ENCODE data around the gene FAM110C.
A peak's percentile ranks its signal among the peaks of the same experiment; 100 is the strongest.

FAM110C gene, protein sequence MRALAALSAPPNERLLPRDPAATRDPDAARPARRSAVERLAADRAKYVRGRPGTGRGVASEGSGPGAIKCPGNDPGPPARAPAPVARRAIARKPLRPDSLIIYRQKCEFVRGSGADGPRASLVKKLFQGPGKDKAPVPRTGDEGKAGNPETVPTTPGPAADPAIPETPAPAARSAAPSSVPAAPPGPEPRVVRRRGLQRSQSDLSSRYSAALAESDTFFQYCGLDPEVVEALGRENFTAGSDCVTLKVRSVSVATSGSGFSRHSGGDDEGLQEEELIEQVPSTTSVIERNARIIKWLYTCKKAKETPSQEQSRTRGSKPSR

DNA sequence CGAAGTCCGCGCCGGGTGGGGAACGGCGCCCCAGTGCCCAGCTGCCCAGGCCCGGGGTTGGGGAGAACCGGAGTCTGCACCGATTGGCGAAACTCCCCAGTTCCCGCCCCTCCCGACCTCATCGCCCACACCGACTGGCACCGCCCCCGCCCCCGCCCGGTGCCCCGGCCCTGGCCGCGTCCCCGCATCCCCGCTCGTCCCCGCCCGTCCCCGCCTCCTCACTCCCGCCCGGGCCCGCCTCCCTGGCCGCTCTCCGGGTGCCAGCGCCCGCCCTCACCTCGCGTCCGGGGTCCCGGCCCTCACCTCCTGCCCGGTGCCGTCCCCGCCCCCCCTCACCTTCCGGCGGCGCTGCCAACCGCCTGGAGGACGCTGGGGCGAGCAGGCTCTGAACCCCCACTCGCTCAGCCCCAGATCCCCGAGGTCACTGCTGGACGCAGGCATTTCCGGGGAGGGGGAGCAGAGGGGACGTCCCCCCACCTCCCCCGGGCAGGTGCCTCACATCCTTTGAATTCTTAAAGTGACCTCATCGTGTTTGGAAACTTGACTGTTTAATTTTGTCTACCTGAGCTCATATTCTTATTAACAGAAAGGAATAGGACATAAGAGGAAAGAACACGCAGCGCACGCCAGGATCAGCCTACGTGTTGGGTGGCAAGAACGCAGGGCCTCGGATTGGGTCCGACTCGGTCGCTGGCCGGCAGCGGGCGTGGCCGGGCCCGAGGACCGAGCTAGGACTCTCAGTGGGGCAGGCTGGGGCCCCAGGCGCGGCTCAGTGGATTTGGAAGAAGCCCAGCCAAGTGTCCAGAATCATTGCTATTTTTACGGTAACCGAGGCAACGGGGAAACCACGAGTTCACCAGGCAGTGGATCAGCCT, at the start of gene FAM110C:
FAM110C (minus strand) TSS at position 35 of the 875 bp plus-strand sequence. CDS start 120 bp downstream, outside the sequence.
- Histone ChIP-seq H3K9me3 (ENCODE audit: control insufficient read depth, low read length) (no peaks in the 10 kb centered on the region), H3K9ac (ENCODE audit: low read length) (no peak within 1 kb of the TSS), H3K4me1 (ENCODE audit: control insufficient read depth, insufficient read depth, low read length) (peaks cover 2% of the 10 kb centered on the region), H3K4me3 (ENCODE audit: low read length) (peak within 1 kb of the TSS; percentile 37), H3K36me3 (ENCODE audit: control insufficient read depth, insufficient read depth, low read length, severe bottlenecking) (no peaks in the 10 kb centered on the region), H3K27me3 (replicated peaks; ENCODE audit: control insufficient read depth, insufficient read depth, low read length) (peaks cover 28% of the 10 kb centered on the region)
- no peak for DNase-seq (ENCODE audit: low read depth)

DNA sequence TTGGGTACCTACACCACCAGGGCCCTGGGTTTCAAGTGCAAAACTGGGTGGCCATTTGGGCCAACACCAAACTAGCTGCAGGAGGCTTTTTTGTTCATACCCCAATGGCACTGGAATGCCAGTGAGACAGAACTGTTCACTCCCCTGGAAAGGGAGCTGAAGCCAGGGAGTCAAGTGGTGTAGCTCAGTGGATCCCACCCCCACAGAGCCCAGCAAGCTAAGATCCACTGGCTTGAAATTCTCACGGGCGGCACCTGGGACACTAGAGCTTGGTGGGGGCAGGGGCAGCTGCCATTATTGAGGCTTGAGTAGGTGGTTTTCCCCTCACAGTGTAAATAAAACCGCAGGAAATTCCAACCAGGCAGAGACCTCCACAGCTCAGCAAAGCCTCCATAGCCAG, 46.0 kb upstream of the FAM110C start:
- no peak for DNase-seq (ENCODE audit: low read depth)
- Histone ChIP-seq H3K4me3 (ENCODE audit: low read length) (no peak overlapping the region), H3K4me1 (ENCODE audit: control insufficient read depth, insufficient read depth, low read length) (no peaks in the 10 kb centered on the region)

DNA sequence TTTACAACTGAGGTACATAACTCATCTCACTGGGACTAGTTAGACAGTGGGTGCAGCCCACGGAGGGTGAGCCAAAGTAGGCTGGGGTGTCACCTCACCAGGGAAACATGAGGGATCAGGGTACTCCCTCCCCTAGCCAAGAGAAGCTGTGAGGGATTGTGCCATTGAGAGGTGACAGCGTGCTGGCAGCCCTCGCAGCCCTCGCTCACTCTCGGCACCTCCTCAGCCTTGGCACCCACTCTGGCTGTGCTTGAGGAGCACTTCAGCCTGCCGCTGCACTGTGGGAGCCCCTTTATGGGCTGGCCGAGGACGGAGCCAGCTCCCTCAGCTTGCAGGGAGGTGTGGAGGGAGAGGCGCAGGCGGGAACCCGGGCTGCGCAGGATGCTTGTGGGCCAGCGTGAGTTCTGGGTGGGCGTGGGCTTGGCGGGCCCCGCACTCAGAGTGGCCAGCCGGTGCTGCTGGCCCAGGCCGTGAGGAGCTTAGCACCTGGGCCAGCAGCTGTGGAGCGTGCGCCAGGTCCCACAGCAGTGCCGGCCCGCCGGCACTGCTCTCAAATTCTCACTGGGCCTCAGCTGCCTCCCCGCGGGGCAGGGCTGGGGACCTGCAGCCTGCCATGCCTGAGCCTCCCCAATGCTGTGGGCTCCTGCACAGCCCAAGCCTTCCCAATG, 44.5 kb upstream of the FAM110C start:
- Histone ChIP-seq H3K4me1 (ENCODE audit: control insufficient read depth, insufficient read depth, low read length) (no peaks in the 10 kb centered on the region), H3K9ac (ENCODE audit: low read length) (no peak overlapping the region), H3K4me3 (ENCODE audit: low read length) (no peak overlapping the region), H3K27me3 (replicated peaks; ENCODE audit: control insufficient read depth, insufficient read depth, low read length) (no peaks in the 10 kb centered on the region), H3K9me3 (ENCODE audit: control insufficient read depth, low read length) (no peaks in the 10 kb centered on the region), H3K36me3 (ENCODE audit: control insufficient read depth, insufficient read depth, low read length, severe bottlenecking) (no peaks in the 10 kb centered on the region)
- DNase-seq (ENCODE audit: low read depth) = no peak

More for the DNA sequence above, 46.0 kb upstream of the FAM110C start:
- Histone ChIP-seq H3K27me3 (replicated peaks; ENCODE audit: control insufficient read depth, insufficient read depth, low read length) (no peaks in the 10 kb centered on the region), H3K36me3 (ENCODE audit: control insufficient read depth, insufficient read depth, low read length, severe bottlenecking) (no peaks in the 10 kb centered on the region), H3K9me3 (ENCODE audit: control insufficient read depth, low read length) (no peaks in the 10 kb centered on the region), H3K9ac (ENCODE audit: low read length) (no peak overlapping the region)

DNA sequence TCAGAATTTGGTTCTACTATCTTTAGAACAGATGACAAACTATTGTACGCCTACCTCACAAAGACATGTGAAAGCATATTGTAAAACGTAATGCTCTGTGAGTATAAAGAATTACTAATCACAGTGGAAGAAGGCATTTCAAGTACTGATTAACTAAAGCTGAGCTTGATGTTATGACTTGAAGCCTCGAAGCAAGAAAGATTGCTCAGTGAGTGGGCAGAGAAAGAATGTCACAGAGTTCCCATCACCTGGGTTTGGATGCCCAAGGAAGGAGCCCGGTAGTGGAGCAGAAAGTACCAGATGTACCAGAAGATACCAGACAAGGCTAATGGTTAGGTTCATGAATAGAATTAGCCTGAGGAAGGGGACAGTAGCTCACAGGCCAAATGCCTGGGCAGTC, 39.5 kb upstream of the FAM110C start:
- Histone ChIP-seq H3K4me1 (ENCODE audit: control insufficient read depth, insufficient read depth, low read length) (no peaks in the 10 kb centered on the region), H3K9me3 (ENCODE audit: control insufficient read depth, low read length) (peaks cover 4% of the 10 kb centered on the region), H3K27me3 (replicated peaks; ENCODE audit: control insufficient read depth, insufficient read depth, low read length) (no peaks in the 10 kb centered on the region), H3K4me3 (ENCODE audit: low read length) (no peak overlapping the region), H3K36me3 (ENCODE audit: control insufficient read depth, insufficient read depth, low read length, severe bottlenecking) (no peaks in the 10 kb centered on the region), H3K9ac (ENCODE audit: low read length) (no peak overlapping the region)
- DNase-seq (ENCODE audit: low read depth) = no peak

DNA sequence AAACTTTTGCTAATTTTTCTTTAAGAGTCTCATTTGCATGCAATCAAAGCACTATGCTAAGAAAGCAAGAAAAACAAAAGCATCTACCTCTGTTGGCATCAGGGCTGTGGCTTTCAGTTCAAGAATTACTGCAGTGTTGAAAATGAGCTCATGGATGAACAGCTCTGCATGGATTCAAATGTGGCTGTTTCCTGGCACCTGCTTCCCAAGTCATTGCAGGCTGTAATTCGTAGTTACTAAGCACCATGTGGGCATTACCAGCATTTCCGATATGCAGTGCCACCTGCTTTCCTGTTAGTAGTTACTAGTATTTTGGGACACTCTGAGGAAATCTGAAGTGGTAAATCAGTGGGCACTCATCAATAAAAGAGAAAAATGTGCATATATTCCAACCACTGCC, 37.8 kb upstream of the FAM110C start:
- Histone ChIP-seq H3K9ac (ENCODE audit: low read length) (no peak overlapping the region), H3K9me3 (ENCODE audit: control insufficient read depth, low read length) (peaks cover 4% of the 10 kb centered on the region), H3K4me3 (ENCODE audit: low read length) (no peak overlapping the region), H3K27me3 (replicated peaks; ENCODE audit: control insufficient read depth, insufficient read depth, low read length) (no peaks in the 10 kb centered on the region), H3K36me3 (ENCODE audit: control insufficient read depth, insufficient read depth, low read length, severe bottlenecking) (no peaks in the 10 kb centered on the region), H3K4me1 (ENCODE audit: control insufficient read depth, insufficient read depth, low read length) (no peaks in the 10 kb centered on the region)
- no peak for DNase-seq (ENCODE audit: low read depth)

DNA sequence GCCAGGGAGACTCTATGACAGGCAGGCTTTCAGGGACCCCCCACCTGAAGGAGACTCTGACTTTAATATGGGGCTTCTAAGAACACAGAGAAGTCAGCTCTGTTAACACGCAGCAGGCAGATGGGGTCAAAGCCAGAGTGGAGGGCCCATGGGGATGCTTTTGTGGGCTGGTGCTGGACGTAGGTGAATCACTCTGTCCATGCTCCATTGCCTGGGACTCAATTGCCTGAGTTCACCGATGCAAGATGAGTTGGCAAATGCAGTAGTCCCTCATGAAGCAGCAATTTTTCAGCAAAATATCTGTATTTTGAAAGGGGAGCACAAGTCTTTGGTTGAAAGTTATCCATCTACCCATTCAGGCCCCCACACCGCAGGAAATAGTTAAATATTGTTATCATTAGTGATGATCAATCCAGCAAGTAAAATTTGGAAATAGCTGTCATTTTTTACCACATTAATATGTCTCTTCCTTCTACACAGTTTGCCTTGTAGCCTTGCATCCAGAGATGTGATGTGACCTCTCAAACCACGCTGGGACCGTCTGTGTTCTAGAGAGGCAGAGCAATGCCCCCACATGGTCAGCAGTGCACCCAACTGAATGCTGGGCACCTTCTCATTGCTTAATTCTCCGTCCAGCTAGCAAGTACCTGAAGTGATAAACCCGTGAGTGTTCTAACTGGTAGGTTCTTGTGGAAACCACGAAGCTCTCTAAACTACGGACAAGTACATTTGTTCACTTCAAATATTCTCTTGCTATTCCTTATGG, 34.8 kb upstream of the FAM110C start:
- no peak overlapping the region for H3K9ac ChIP-seq (ENCODE audit: low read length)
- H3K4me3 ChIP-seq (ENCODE audit: low read length) = no peak overlapping the region
- H3K27me3 ChIP-seq (replicated peaks; ENCODE audit: control insufficient read depth, insufficient read depth, low read length) = no peaks in the 10 kb centered on the region
- H3K4me1 ChIP-seq (ENCODE audit: control insufficient read depth, insufficient read depth, low read length) = no peaks in the 10 kb centered on the region
- DNase-seq (ENCODE audit: low read depth) = no peak
- H3K9me3 ChIP-seq (ENCODE audit: control insufficient read depth, low read length) = peaks cover 4% of the 10 kb centered on the region
- H3K36me3 ChIP-seq (ENCODE audit: control insufficient read depth, insufficient read depth, low read length, severe bottlenecking) = no peaks in the 10 kb centered on the region

DNA sequence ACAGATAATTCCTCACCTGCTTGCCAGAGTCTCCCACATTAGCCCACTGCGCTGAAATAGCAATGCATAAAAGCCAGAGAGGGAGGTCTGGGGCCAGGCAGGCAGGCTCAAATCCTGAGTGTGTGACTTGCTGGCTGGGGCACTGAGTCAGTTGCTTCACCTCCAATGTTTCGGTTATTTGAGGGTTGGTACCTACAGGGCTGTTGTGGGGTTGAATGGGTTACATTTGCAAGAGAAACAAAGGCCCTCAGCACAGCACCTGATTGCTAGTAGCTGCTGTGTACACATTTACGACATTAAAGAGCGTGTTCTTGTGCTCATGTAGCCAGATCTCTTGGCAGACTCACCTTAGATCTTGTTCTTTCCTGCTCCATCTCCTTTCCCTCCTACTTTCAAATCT, 34.1 kb upstream of the FAM110C start:
- Histone ChIP-seq H3K27me3 (replicated peaks; ENCODE audit: control insufficient read depth, insufficient read depth, low read length) (no peaks in the 10 kb centered on the region), H3K9ac (ENCODE audit: low read length) (no peak overlapping the region), H3K9me3 (ENCODE audit: control insufficient read depth, low read length) (peaks cover 4% of the 10 kb centered on the region), H3K4me3 (ENCODE audit: low read length) (no peak overlapping the region), H3K36me3 (ENCODE audit: control insufficient read depth, insufficient read depth, low read length, severe bottlenecking) (no peaks in the 10 kb centered on the region), H3K4me1 (ENCODE audit: control insufficient read depth, insufficient read depth, low read length) (no peaks in the 10 kb centered on the region)
- DNase-seq (ENCODE audit: low read depth) = no peak

DNA sequence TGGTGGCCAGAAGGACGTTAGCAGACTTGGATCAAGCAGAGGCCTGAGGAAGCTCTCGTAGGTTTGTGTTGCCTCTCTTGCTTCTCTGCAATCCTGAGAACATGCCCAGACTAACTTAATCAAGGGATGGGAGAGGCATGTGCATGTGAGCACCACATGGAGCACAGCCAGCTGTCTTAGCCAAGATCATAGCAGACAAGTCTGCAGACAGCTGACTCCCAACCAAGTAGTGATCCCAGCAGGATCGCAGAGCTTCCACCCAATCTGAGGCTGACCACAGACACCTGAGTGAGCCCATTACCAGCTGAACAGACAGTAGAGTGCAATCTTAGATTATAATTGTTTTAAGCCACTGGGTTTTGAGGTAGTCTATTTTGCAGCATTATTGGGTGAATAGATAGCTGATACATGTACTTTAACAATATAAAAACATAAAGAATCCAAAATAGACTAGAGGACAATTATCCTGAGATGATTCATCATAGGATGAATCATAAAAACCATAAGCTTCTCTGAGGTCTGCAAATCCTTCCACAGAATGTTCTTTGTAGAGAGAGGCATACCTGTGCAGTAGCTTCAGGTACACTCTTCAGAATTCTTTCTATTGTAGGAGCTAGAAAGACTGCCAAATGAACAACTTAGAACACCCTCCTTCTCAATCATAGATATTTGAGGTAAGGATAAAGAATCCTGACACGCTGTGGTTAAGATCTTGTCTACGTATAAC, 25.2 kb upstream of the FAM110C start:
- H3K9ac ChIP-seq (ENCODE audit: low read length) = no peak overlapping the region
- H3K27me3 ChIP-seq (replicated peaks; ENCODE audit: control insufficient read depth, insufficient read depth, low read length) = no peaks in the 10 kb centered on the region
- no peaks in the 10 kb centered on the region for H3K36me3 ChIP-seq (ENCODE audit: control insufficient read depth, insufficient read depth, low read length, severe bottlenecking)
- no peaks in the 10 kb centered on the region for H3K4me1 ChIP-seq (ENCODE audit: control insufficient read depth, insufficient read depth, low read length)
- no peak for DNase-seq (ENCODE audit: low read depth)
- peaks cover 5% of the 10 kb centered on the region for H3K9me3 ChIP-seq (ENCODE audit: control insufficient read depth, low read length)
- no peak overlapping the region for H3K4me3 ChIP-seq (ENCODE audit: low read length)

DNA sequence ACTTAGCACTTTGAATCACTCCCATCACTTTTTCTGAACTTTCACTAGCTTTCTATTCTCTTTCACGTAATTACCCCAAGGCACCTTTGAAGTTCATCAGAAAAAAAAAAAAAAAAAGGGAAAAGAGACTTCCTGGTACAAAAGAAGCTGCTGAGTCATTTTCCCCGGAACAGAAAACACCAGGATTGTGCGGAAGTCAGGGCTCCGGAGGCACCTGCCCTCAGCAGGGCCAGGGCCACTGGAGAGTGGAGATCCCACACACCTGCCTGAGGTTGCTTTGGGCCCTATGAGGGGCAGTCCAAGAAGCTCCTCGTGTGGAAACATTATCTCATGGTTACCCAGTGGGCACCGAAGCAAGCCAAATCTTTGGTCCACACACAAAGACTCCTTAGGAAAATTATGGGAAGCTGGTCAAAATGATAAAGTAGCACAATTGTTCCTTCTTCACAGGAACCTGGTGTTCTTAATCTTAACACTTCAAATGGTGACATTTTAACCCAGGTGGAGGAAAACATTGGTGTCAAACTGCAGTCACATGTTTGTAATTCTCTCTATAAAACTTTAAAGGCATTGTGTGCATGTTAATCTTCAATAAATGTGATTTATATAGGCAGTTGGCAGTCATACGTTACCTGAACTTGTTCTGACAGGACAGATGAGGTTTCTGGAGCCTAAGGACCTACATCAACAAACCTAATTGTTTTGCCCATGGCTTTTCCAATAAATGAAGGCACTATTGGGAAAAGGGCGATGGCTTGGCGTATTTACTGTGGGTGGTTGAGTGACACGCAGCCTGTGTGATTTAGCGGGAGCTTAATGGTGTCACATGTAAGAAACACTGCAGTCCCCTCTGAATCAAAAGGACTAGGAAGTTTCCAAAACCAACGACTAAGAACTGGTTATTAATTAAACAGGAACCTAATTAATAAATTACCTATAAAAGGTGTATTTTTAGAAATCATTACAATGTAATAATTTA, 23.4 kb upstream of the FAM110C start:
- H3K9ac ChIP-seq (ENCODE audit: low read length) = no peak overlapping the region
- no peaks in the 10 kb centered on the region for H3K36me3 ChIP-seq (ENCODE audit: control insufficient read depth, insufficient read depth, low read length, severe bottlenecking)
- no peak overlapping the region for H3K4me3 ChIP-seq (ENCODE audit: low read length)
- peaks cover 5% of the 10 kb centered on the region for H3K9me3 ChIP-seq (ENCODE audit: control insufficient read depth, low read length)
- H3K27me3 ChIP-seq (replicated peaks; ENCODE audit: control insufficient read depth, insufficient read depth, low read length) = no peaks in the 10 kb centered on the region
- no peak for DNase-seq (ENCODE audit: low read depth)
- H3K4me1 ChIP-seq (ENCODE audit: control insufficient read depth, insufficient read depth, low read length) = no peaks in the 10 kb centered on the region
